ENCODE measurements around the gene CYTL1.

GRCh38 chr4:4991541-4992099 is 27.6 kb downstream of the CYTL1 start:
- TF ChIP-seq CTCF (conservative IDR thresholded peaks at IDR 0.05; ENCODE audit: low read depth, low read length) (no peak), EZH2 (IDR thresholded peaks at IDR 0.05; ENCODE audit: low read length, unreplicated experiment) (no peak)

Measured in PC-3 (cell line).